Putamen (tissue), 1 donor: Measurements from ENCODE around the gene NCOR2.
A peak's percentile ranks its signal among the peaks of the same experiment; 100 is the strongest.

Source experiments
- DNase-seq: peaks from one replicate; pipeline ENCODE4 v3.0.0-alpha.2; 2016; ENCODE audit warnings: low spot score

NCOR2 gene

GRCh38 chr12:124543590-124544310 lies 23.7 kb downstream of the NCOR2 start:
- DNase-seq = no peak

GRCh38 chr12:124543052-124543589 lies 24.3 kb downstream of the NCOR2 start:
- no peak for DNase-seq

GRCh38 chr12:124542021-124542949 lies 25.1 kb downstream of the NCOR2 start:
- DNase-seq = no peak

GRCh38 chr12:124541322-124541721 lies 26.1 kb downstream of the NCOR2 start:
- no peak for DNase-seq

GRCh38 chr12:124539084-124540041 lies 28.0 kb downstream of the NCOR2 start:
- no peak for DNase-seq

GRCh38 chr12:124538194-124539082 lies 29.0 kb downstream of the NCOR2 start:
- no peak for DNase-seq

GRCh38 chr12:124537525-124538193 lies 29.8 kb downstream of the NCOR2 start:
- peak; percentile 77 for DNase-seq

- no peak for DNase-seq
Measured at GRCh38 chr12:124536641-124537040, 30.8 kb downstream of the NCOR2 start.

GRCh38 chr12:124534776-124535740 lies 32.4 kb downstream of the NCOR2 start:
- no peak for DNase-seq

- DNase-seq = no peak
Measured at GRCh38 chr12:124533456-124533855, 34.0 kb downstream of the NCOR2 start.

GRCh38 chr12:124532967-124533366 lies 34.4 kb downstream of the NCOR2 start:
- DNase-seq = no peak

- DNase-seq = no peak
Measured at GRCh38 chr12:124532331-124532750, 35.1 kb downstream of the NCOR2 start.

- no peak for DNase-seq
Measured at GRCh38 chr12:124531906-124532305, 35.5 kb downstream of the NCOR2 start.

GRCh38 chr12:124531281-124531745 lies 36.1 kb downstream of the NCOR2 start:
- DNase-seq = no peak

- no peak for DNase-seq
Measured at GRCh38 chr12:124530637-124531263, 36.7 kb downstream of the NCOR2 start.

- no peak for DNase-seq
Measured at GRCh38 chr12:124529565-124530276, 37.7 kb downstream of the NCOR2 start.

- no peak for DNase-seq
Measured at GRCh38 chr12:124527861-124528561, 39.4 kb downstream of the NCOR2 start.
